ENCODE measurements around the gene ZGPAT.

ZGPAT gene

DNA sequence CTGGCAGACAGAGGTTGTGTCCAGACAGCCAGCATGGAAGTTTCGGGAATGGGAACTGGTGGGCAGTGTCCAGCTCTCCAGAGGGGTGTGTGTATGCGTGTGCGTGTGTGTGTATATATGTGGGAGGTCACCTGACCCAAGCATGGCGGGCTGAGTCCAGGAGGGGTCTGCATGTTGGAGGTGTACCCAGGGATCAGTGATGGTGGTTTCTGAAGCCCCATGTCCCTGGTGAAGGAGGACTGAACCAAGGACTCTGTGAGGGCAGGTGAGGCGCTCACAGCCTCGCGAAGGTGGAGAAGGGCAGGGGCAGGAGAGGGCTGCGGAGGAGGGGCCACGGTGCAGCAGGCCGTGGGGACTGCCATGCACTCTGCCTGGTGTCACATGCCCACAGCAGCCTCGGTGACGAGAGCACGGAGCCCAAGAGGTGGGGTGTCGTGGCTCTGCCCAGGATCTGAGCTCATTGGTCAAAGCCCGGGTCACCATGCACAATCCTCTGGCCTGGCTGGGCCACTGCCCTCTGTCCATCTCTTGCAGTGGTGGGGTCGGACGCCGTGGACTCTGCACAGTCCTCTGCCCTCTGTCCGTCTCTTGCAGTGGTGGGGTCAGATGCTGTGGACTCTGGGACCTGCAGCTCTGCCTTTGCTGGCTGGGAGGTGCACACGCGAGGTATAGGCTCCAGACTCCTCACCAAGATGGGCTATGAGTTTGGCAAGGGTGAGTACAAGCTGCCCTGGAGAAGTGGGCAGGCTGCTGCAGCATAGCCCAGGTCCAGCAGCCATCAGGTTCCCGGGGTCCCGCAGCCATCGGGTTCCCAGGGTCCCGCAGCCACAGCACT is 26.5 kb downstream of the ZGPAT start:
- no peak for DNase-seq

DNA sequence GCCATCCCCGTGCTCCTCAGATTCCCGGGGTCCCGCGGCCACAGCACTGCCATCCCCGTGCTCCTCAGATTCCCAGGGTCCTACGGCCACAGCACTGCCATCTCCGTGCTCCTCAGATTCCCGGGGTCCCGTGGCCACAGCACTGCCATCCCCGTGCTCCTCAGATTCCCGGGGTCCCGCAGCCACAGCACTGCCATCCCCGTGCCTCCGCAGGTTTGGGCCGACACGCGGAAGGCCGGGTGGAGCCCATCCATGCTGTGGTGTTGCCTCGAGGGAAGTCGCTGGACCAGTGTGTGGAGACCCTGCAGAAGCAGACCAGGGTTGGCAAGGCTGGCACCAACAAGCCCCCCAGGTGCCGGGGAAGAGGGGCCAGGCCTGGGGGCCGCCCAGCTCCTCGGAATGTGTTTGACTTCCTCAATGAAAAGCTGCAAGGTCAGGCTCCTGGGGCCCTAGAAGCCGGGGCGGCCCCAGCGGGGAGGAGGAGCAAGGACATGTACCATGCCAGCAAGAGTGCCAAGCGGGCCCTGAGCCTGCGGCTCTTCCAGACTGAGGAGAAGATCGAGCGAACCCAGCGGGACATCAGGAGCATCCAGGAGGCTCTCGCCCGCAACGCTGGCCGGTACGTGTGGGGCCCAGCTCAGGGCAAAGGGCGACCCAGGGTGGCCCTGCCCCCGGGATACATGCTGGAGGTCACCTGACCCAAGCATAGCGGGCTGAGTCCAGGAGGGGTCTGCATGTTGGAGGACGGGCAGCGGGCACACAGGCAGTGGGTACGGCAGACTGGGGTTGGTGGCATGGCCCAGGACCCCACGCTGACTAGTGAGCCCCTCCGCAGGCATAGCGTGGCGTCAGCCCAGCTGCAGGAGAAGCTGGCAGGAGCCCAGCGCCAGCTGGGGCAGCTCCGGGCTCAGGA is 27.4 kb downstream of the ZGPAT start:
- no peak for DNase-seq

DNA sequence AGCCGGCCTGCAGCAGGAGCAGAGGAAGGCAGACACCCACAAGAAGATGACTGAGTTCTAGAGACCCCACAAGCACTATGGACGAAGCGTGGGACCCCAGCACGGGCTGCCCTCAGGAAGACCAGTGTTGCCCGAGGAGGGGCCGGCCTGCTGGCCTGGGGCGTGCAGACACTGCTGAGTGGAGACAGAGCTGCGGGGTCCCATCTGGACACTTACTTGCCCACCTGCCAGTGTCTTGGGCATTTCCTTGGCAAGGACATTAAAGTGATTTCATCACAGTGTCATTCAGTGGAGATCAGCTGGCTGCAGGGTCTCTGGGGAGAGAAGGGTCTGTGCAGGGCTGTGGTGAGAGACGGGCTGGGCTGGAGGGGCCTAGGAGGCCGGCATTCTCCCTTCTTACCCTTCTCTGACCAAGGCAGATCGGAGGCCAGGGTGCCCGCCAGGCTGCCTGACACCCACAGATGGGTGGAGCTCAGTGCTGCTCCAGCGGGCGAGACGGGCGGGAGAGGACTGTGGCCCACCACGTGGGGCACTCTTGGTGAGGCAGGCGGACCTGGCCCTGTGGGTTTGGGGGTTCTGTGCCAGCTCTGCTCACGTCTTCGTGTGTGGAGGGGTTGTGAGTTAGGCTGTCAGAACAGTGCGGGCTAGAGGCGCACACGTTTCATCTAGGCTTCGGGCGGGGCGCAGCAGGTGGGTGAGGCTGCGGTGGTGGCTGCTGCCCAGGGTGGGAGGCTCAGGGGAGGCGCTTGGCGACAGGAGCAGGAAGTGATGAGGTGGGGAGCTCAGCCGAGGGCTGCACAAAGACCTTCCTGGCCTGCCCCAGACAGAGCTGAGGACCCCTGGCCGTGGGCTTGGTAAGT is 28.2 kb downstream of the ZGPAT start, which contains the start of gene LIME1:
Gene LIME1, plus strand, starts transcription at position 806 of the 860 bp plus-strand sequence. CDS start 886 bp downstream, outside the sequence.
- DNase-seq, result no peak

DNA sequence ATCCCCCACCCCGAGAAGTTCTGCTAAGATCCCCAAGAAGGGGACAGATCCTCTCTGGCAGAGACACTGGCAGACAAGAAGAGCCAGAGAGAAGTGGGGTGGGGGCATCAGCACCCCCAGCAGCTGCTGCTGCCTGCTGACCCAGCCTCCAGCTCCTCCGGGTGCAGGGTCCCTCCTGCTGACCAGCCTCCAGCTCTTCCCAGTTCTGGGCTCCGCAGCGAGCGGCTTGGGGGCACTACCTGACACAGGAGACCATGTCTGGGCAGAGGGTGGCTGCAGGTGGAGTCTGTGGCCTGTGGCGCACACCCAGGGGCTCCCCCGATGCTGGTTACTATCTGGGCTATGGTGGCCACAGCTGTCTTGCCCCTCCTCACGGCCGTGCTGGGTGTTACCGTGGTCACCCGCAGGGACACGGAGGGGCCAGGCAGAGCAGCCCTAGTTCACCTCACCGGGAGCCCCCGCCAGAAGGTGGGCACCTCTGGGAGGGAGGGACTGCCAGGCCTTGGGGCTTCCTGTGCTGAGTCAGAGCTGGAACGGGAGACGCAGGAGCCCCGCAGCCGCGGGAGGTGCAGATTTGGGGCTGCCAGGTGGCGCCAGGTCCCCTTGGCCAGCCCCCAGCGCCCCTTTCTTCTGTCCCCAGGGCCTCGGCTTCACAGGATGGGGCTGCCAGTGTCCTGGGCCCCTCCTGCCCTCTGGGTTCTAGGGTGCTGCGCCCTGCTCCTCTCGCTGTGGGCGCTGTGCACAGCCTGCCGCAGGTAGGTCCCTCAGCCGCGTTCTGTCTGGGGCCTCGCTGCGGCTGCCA is 29.3 kb downstream of the ZGPAT start:
- no peak for DNase-seq

DNA sequence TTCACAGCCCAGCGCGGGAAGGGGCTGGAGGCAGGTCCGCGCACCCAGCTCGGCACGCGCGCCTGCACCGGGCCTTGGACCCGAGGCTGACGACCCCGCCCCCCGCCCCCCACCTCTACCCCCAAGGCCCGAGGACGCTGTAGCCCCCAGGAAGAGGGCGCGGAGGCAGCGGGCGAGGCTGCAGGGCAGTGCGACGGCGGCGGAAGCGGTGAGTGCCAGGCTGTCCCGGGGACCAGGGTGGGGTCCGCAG is 29.8 kb downstream of the ZGPAT start:
- DNase-seq, result no peak

DNA sequence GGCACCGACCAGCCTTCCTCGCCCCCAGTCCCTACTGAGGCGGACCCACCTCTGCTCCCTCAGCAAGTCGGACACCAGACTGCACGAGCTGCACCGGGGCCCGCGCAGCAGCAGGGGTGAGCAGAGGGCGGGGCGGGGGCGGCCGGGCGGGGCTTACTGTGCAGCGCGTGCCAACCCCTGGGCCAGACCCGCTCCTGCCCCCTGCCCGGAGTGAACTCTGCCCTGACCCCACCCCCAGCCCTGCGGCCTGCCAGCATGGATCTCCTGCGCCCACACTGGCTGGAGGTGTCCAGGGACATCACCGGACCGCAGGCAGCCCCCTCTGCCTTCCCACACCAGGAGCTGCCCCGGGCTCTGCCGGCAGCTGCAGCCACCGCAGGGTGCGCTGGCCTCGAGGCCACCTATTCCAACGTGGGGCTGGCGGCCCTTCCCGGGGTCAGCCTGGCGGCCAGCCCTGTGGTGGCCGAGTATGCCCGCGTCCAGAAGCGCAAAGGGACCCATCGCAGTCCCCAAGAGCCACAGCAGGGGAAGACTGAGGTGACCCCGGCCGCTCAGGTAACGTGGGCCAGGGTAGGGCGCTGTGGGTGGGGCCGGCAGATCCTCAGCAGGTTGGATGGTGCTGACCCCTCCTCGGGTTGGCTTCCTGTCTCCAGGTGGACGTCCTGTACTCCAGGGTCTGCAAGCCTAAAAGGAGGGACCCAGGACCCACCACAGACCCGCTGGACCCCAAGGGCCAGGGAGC is 30.3 kb downstream of the ZGPAT start:
- DNase-seq, result no peak

DNA sequence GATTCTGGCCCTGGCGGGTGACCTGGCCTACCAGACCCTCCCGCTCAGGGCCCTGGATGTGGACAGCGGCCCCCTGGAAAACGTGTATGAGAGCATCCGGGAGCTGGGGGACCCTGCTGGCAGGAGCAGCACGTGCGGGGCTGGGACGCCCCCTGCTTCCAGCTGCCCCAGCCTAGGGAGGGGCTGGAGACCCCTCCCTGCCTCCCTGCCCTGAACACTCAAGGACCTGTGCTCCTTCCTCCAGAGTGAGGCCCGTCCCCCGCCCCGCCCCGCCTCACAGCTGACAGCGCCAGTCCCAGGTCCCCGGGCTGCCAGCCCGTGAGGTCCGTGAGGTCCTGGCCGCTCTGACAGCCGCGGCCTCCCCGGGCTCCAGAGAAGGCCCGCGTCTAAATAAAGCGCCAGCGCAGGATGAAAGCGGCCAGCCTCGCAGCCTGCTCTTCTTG is 30.9 kb downstream of the ZGPAT start:
- DNase-seq, result peak; percentile 14

DNA sequence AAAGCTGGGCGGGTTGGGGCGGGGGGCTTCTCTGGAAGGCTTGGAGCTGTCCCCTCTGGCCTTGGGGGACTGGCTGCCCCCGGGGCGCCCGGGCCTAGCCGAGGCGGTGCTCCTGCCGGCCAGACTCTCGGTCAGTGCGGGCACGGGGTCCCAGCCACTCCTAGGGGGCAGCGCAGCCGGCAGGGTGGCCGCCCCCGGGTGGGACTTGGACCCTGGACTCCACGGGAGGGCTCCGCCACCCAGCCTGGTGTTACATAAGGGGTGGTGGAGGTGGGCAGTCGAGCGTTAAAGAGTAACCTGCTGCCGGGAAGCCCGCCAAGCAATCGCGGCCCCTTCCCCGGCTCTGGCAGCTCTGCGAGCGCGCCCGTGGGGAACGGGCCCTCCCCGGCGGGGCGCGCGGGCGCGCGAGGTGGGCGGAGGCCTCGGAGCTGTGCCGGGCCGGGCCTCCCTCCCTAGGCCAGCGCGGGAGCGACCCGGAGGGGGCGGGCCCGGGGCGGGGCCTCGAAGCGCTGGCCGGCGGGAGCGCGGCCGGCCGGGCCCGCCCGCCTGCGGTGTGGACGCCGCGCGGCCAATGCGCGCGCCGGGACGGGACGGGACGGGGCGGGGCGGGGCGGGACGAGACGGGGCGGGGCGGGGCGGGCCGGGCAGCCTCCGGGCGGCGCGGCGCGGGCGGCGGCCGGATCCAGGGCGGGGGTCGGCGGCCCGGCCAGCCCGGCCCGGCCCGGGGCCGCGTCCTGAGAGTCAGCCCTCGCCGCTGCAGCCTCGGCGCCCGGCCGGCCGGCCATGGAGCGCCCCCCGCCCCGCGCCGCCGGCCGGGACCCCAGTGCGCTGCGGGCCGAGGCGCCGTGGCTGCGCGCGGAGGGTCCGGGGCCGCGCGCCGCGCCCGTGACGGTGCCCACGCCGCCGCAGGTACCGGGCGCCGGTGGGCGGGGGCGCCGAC is 31.6 kb downstream of the ZGPAT start, which contains the start of gene SLC2A4RG:
Gene SLC2A4RG, plus strand, starts transcription at position 647 of the 940 bp plus-strand sequence. Its CDS starts 137 bp downstream, at position 784.
- DNase-seq, result peak; percentile 80

DNA sequence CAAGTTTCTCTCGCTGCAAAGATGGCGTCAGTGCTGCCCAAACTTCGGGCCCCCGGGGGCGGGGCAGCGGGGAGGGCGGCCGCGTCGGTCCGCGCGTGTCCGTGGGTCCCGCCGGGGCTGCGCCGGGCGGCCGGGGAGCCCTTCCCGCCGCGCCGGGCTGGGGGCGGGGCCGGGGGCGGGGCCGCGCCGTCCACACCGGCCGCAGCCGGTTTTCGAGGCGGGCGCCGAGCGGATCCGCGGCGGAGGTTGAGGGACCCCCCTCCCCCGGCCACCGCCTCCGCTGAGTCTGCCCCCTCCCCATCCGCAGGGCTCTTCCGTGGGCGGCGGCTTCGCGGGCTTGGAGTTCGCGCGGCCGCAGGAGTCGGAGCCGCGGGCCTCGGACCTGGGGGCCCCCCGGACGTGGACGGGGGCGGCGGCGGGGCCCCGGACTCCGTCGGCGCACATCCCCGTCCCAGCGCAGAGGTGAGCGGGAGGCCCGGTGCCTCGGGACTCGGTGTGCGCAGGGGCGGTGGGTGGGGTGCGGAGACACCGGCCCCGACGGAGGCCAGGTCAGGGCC is 32.3 kb downstream of the ZGPAT start:
- DNase-seq, result peak; percentile 45

DNA sequence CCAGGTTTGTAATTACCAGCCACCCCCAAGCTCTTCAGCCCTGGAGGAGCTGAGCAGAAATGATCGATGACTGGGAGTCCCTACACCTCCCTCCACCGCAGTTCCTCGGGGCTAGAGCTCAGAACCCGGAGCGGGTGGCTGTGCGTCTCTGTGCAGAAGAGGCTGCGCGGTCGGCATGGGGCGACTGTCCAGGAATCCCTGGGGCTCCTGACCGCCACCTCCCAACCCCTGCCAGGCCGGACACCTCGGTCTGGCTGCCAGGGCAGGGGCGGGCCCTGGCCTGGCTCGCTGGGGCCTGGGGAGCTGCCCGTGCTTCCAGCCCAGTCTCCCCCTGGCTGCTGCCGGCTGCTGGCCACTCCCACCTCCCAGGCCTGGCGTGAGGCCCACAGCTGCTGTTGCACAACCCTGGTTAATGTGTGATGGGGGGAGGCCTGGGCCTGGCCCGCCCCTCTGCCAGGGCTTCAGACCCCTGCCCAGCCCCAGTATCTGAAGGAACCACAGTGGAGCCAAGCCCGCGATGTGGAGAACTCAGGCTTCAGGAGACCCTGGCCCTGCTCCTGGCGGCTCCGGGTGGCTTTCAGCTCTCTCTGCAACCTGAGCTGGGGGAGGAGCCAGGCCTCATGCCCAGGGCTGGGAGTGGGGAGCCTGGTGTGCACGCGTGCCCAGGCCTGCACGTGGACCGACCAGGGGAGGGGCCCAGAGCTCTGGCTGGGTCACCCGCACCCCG is 33.0 kb downstream of the ZGPAT start:
- peak; percentile 87 for DNase-seq

DNA sequence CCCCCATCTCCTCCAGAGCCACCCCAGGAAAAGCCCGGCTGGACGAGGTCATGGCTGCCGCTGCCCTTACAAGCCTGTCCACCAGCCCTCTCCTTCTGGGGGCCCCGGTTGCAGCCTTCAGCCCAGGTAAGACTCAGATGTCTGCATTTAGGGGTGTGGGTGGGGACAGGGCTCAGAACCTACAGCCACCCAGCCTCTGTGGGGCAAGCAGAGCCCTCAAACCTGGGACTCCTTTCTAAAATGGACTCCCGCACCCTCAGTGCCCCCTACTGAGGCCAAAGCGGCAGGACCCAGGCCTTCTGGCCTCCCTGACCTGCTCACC is 33.5 kb downstream of the ZGPAT start:
- no peak for DNase-seq

DNA sequence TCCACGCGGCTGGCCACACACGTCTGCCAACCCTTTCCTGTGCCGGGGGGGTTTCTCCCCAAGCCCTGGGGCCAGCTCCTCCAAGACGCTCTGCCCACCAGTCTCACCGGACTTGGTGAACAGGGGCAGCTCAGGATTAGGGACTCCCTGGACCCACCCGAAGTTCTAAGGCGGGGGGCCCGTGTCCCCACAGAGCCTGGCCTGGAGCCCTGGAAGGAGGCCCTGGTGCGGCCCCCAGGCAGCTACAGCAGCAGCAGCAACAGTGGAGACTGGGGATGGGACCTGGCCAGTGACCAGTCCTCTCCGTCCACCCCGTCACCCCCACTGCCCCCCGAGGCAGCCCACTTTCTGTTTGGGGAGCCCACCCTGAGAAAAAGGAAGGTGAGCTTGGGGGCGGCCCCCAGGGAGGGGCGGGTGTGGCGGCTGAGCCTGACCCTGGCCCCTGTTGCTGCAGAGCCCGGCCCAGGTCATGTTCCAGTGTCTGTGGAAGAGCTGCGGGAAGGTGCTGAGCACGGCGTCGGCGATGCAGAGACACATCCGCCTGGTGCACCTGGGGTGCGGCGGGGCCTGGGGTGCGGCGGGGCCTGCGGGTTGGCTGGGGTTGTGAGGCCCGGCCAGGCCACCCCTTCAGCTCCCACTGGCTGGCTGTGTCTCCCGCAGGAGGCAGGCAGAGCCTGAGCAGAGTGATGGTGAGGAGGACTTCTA is 34.0 kb downstream of the ZGPAT start:
- no peak for DNase-seq

DNA sequence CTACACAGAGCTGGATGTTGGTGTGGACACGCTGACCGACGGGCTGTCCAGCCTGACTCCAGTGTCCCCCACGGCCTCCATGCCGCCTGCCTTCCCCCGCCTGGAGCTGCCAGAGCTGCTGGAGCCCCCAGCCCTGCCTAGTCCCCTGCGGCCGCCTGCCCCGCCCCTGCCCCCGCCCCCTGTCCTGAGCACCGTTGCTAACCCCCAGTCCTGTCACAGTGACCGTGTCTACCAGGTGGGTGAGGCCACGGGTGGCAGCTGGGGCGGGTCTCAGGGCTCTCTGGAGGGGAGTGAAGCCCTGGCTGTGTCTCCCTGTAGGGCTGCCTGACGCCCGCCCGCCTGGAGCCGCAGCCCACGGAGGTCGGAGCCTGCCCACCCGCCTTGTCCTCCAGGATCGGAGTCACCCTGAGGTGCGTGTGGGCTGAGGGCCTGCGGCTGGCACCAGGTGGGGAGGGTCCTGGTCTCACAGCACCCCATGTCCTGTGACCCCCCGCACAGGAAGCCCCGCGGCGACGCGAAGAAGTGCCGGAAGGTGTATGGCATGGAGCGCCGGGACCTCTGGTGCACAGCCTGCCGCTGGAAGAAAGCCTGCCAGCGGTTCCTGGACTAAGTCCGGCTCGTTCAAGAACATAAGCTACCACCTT is 34.7 kb downstream of the ZGPAT start:
- DNase-seq, result no peak

DNA sequence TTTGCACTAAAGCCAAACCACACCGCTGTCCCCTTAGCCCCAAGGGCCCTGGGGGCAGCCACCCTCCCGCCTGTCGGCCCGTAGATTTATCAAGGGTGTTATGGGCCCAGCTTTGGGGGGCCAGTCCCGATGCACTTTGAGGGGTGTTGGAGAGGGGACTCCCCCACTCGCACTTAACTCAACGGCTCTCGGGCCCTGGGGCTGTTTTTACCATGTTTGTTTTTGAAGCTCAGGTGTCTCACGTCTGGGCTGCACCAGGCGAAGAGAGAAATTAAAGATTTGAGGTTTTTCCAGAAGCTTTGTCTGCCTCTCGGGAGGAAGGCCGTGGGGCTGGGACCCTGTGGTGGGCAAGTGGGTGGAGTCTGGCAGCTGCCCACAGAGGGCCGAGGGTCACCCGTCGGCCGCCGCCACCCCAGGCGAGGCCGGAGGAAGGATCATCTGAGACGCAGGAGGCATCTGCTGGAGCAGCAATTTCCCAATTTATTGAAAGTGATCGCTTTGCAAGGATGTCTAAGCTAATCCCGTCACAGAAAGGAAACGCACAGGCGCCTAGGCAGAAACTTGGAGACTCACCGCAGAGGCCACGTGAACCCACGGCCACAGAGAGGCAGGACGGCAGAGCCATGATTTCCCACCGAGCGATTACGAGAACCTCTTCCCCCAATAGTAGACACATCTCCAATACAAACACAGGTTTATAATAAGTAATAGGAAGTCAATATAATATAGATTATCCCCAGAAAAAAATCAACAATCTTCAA is 35.6 kb downstream of the ZGPAT start:
- no peak for DNase-seq

DNA sequence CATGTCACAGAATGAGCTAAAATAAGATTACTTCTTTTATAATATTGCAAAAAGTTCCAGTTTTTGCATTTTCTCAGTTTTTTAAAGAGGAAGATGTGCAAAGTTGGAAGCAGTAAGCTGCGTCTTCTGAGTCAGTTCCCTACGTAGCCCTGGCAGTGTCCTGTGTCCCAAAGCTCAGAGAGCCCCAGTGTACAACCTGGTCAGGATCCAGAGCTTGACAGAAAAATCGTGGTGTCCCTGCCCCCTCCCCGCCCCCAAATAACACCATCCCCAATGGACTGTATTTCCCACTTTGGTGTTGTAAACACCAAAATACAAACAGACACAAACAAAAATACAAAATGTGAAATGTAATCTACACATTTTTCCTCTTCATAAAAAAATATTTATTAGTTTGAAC is 36.3 kb downstream of the ZGPAT start:
- no peak for DNase-seq

DNA sequence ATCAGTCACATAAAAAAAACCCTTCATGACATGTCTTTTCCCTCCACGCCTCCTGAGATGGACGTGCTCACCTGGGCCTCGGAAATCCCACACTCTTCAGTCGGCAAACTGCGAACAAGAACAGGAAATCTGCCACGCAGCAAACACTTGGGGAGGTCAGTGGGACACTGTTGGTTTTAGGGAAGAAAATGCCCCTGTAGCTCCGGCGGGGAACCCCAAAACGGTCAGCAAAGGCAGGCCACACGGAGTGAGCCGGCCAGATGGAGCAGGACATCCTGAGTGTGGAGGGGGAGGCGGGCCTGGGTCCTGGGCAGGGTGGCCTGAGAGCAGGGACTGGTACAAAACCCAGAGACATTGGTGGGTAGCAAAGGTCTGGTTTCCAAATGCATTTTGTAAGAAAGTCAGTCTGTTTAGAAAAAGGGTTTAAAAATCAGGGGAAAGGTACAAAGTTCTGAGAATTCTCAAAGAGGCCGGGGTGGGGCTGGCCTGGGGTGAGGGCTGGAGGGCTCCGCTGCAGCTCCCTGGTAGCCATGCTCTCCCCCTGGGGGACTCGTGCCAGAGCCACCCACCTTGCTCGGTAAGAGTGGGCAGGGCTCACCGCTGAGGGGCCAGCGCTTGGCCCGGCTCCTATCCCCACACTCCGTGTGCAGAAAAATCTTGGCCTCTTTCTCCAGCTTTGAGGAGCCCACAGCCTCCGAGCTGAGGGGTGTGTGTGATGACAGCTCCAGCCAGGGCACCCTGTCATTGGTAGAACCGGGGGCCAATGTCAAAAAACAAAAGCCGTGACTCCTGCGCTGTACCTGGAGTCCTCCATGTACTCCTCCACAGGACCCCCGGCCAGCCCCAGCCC is 37.0 kb downstream of the ZGPAT start:
- no peak for DNase-seq

Measured in fibroblast of skin of abdomen (primary cell).